Esophagus squamous epithelium (tissue), 4 donors: ENCODE measurements around the gene RNF113A.

Experiments
- POLR2A ChIP-seq, 4 donors: fragments of 450-650 bp; IDR thresholded peaks; one replicate each; pipeline ENCODE4 v1.6.1; 2017; ENCODE audit warnings: antibody characterized with exemption in 4 of 4, mild to moderate bottlenecking in 4 of 4, moderate library complexity in 3 of 4
- TF ChIP-seq, protein P1 (sequence below), 6 experiments: fragments of 450-650 bp in 4 of 6; fragments of 200-600 bp in 2 of 6; sonication (generic) in 2 of 6; IDR thresholded peaks; one replicate each; pipeline ENCODE4 v1.5.1; 2016 to 2019; ENCODE audit warnings: antibody characterized with exemption in 6 of 6, mild to moderate bottlenecking in 4 of 6, moderate library complexity in 4 of 6

DNA sequence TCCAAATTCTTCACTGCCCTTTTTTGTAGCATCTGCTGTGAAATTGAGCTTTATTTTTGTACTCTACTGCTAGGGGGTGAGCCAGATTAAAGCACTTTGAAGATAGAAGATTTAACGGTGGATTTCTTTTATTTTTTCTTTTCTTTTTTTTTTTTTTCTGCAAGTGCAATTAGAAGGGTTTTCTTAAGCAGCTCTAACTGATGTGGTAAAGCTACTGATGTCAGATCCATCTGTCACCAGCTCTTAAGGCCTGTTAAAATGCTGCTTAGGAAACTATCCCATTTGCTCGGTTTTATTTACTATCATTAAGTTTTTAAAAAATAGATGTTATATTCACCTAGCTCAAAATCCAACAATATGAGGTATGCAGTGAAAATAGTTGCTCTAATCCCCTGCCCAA, 7.2 kb upstream of the RNF113A start:
- TF ChIP-seq, protein P1, sequence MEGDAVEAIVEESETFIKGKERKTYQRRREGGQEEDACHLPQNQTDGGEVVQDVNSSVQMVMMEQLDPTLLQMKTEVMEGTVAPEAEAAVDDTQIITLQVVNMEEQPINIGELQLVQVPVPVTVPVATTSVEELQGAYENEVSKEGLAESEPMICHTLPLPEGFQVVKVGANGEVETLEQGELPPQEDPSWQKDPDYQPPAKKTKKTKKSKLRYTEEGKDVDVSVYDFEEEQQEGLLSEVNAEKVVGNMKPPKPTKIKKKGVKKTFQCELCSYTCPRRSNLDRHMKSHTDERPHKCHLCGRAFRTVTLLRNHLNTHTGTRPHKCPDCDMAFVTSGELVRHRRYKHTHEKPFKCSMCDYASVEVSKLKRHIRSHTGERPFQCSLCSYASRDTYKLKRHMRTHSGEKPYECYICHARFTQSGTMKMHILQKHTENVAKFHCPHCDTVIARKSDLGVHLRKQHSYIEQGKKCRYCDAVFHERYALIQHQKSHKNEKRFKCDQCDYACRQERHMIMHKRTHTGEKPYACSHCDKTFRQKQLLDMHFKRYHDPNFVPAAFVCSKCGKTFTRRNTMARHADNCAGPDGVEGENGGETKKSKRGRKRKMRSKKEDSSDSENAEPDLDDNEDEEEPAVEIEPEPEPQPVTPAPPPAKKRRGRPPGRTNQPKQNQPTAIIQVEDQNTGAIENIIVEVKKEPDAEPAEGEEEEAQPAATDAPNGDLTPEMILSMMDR (IDR thresholded peaks at IDR 0.05), result no peak
- TF ChIP-seq POLR2A (IDR thresholded peaks at IDR 0.05), result no peak
